UCSD-AML1 (cell line): Measurements from ENCODE around the gene FGFRL1.
A peak's percentile ranks its signal among the peaks of the same experiment; 100 is the strongest.

ENCODE experiments used
- DNase-seq: peaks from one replicate; lab custom pipeline; 2025; ENCODE audit not compliant: unreplicated experiment; lab: John Stamatoyannopoulos, UW

The FGFRL1 gene

DNA sequence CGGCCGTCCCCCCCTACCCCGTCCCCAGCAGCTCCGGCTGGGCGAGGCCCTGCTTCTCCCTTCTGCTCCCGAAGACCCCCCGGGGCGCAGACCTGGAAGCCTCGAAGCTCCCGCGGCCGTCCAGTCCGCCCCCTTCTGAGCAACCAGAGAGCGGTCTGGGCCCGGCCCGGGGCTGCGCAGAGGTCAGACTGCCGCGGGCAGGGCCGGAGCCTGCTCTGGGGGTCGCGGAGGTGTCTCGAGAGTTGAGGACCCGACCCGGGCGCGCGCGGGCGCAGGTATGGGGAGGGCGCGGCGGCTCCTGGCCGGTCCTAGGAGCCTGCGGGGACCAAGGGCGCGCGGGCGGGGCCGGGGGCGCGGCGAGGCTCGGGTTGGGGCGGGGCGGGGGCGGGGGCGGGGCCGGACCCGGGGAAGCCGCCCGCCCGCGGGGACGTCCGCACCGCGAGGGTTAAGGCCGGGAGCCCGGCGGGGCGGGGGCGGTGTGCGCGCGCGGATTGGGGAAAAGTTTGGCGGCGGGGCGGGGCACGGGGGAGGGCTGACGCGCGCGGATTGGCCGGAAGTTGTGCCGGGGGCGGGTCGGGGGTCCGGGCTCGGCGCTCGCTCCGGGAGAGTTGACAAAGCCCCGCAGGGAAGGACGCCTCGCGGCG is at the start of gene FGFRL1:
TSS of gene FGFRL1 (plus strand) at position 605 of the 644 bp plus-strand sequence. CDS start 860 bp downstream, outside the sequence.
- DNase-seq: peak; percentile 89

GRCh38 chr4:962231-963208 is 48.9 kb upstream of the FGFRL1 start:
- DNase-seq: no peak

GRCh38 chr4:963276-964225 is 47.9 kb upstream of the FGFRL1 start:
- no peak for DNase-seq

GRCh38 chr4:964346-965025 is 46.9 kb upstream of the FGFRL1 start:
- no peak for DNase-seq

DNA sequence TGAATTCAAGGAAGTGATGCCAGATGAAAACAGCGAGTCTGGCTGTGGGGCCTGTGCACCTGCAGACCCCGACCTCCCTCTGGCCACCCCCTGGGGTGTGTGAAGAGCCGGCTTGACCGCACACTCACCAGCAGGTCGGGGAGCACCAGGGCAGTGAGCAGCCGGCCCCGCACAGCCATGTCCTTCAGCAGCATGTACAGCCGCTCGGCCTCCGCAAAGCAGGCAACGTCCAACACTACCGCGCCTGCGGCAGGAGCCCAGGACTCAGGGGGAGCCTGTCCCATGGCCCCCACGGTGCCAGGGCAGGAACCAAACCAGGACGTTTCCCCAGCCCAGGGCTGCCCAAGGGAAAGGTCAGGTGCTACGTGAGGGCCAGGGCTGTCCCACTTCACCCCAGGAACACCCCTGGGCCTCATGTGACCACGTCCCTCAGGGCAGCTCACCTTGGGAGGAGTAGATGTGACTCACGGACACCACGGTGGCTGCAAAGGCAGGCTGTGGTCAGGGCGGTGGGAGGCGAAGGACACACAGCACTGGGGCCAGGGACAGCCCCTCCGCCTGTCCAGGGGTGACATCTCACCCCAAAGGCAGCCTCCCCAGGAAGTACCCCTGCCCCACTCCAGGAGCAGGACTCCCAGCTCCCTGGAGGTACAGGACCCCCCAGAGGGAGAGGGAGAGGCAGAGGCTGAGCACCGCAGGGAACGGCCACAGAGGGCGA is 46.2 kb upstream of the FGFRL1 start:
- DNase-seq: no peak

- DNase-seq: no peak
These were observed 45.7 kb upstream of the FGFRL1 start for GRCh38 chr4:965766-966134.

GRCh38 chr4:966266-967112 is 44.9 kb upstream of the FGFRL1 start:
- no peak for DNase-seq

DNA sequence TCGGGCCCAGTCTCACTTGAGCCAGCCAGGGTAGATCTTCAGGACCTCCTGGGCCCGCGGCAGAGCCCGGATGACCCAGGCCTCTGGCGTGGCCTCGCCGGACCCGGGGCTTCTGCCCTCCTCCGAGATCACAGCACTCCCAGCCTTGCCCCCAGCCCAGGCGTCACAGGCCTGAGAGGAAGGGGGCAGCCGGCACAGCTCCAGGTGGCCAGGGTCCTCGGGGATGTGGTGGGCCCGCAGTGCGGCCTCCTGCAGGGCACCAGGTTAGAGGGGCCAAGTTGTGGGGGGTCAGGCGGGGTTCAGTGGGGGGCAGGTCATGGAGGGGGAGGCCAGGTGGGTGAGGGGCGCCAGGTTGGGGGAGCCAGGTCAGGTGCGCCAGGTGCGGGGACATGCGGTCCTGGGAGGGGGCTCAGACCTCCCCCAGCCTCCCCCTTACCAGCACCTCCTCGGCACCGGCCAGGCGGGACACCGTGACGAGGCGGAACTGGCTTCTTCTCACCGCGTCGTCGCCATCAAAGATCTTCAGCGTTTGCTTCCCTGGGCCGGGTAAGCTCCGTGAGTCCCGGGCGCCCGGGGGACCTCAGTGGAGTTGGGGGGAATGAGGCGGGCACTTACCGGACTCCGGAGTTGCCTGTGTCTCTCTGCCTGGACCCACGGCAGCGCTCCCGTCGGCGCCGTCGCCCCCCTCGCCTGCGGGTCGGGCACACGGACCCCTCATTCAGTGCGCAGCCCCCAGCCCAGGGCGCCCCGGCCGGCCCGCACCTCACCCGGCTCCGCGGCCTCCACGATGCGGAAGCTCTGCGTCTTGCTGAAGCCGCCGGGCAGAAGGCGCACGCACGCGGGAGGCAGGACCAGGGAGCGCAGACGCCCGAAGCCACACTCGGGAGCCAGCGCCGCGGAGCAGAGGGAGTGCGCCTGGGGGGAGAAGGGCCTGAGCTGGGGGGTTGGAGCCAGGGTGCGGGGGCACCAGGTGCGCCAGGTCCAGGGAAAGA is 44.0 kb upstream of the FGFRL1 start:
- no peak for DNase-seq

- no peak for DNase-seq
These were observed 43.2 kb upstream of the FGFRL1 start for GRCh38 chr4:968221-968620.

- no peak for DNase-seq
These were observed 42.6 kb upstream of the FGFRL1 start for GRCh38 chr4:968621-969394.

DNA sequence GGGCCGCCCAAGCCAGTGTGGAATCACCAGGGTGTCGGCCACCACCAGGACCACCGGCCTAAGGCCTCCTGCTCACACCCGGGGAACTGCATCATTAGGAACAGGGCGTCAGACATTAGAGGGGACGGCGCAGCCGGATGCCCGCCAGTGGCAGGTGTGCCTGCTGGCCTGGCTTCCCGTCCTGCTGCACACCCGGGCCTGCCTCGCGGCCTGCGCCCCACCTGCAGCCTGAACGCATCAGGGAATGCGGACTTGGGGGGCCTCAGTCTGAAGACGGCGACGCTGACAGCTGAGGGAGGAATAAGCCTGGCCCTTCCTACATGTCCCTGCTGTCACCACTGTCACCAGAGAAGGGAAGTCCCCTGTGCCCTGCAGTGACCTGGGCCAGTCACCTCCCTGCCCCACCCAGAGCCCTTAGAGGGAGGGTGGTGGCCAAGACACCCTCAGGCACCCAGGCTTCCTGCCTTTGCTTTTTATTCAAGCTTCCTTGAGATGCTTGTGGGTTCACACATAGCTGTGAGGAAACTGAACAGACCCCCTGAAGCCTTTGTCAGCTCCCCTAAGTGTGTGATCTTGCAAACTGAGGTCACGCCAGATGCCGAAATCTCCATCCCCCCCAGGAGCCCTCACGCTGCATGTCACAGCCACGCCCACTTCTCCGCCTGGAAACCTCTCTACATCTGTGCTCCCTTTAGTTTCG is 41.2 kb upstream of the FGFRL1 start:
- DNase-seq: no peak

- DNase-seq: no peak
These were observed 40.4 kb upstream of the FGFRL1 start for GRCh38 chr4:970854-971520.

DNA sequence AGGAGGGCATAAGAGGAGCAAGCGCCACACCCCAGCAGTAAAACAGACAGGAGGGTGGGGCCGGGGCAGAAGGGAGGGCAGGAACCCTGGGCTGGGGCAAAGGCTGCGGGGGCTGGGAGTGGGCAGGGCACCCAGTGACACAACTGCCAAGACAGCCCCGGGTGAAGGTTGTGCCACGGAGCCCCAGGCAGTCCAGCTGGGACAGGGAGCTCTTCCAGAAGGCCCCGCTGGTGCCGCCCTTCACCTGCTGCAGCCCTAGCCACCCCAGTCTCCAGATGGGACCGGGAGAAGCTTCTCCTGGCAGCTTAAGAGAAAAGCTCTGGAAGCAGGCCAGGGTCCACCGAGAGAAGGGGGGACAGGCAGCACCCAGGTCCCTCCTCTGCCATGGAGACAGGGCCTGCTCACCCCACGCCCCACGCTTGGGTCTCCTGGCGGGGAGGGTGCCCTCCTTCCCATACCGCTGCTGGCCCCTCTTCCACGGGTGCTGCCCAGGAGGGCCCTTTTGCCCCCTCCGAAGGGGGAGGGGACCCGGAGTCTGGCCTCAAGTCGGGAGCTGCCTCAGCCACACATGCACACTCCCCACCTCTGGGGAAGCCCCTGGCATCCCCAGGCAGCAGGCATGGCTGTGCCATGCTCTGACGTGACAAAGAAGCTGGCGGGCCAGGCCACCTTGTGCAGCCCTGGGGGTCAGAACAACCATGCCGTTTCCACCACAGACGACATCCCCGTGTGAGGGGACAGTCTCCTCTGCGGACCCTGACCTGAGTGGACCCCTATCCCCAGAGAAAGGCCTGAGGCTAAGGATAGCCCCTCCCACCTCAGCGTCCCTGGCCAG is 39.5 kb upstream of the FGFRL1 start:
- no peak for DNase-seq

DNA sequence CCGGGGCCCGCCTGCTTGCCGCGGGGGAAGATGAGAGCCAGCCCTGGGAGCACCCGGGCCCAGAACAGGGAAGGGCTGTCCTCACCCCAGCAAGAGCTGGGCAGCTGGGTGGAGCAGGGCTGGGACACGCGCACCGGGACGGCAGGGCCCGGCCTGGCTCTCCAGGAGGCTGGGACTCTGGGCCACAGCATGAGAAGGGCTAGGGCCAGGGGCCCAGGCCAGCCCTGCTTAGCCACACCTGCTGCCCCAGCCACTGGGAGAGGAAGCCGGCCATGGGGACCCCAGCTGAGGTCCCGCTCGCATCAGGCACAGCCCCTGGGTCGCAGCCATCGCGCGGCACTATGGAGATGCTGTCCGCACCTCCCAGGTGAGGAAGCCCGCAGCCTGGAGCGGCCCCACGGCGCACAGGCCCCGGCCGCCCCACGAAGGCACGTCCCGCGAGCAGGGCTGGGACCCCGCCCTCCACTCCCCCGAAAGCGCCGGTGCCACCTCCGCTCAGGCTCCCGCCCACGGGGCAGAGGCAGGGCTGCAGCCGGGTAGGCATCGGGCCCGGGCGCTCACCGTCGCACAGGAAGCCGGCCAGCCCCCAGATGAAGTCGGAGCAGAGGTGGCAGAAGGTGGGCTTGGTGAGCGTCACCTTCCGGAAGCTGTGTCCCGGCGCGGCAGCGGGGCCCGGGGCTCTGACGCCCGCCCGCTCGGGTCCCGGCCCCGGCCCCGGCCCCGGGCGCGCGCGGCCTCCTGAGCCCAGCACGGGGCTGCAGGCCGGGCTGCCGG is 38.6 kb upstream of the FGFRL1 start:
- peak; percentile 32 for DNase-seq
